Neuron (in vitro differentiated cells): ENCODE data around the gene PRDM2.

Source experiments
- H2AFZ ChIP-seq: one replicate; pipeline ENCODE4 v1.6.1; 2013; ENCODE audit warnings: low read depth, mild to moderate bottlenecking, inconsistent platforms, low read length, moderate library complexity
- H3K27me3 ChIP-seq: one replicate; pipeline ENCODE4 v1.6.1; 2013; ENCODE audit warnings: low read length; ENCODE audit not compliant: insufficient read depth
- H3K36me3 ChIP-seq: one replicate; pipeline ENCODE4 v1.6.1; 2013; ENCODE audit warnings: low read length; ENCODE audit not compliant: insufficient read depth
- H3K4me1 ChIP-seq: one replicate; pipeline ENCODE4 v1.6.1; 2013; ENCODE audit warnings: low read length; ENCODE audit not compliant: insufficient read depth
- H3K4me3 ChIP-seq: 2 replicates; pipeline ENCODE4 v1.5.1; 2013; ENCODE audit warnings: mild to moderate bottlenecking, low read length, moderate library complexity
- H3K9me3 ChIP-seq: one replicate; pipeline ENCODE4 v1.6.1; 2013; ENCODE audit warnings: low read length

PRDM2 gene

GRCh38 chr1:13730291-13730690 is 30.3 kb downstream of the PRDM2 start:
- no peaks in the 10 kb centered on the region for H3K27me3 ChIP-seq
- H3K9me3 ChIP-seq: no peaks in the 10 kb centered on the region
- no peak overlapping the region for H2AFZ ChIP-seq
- H3K4me1 ChIP-seq: peaks cover 22% of the 10 kb centered on the region
- peaks cover 7% of the 10 kb centered on the region for H3K36me3 ChIP-seq
- H3K4me3 ChIP-seq: no peak overlapping the region

- Histone ChIP-seq H3K36me3 (peaks cover 7% of the 10 kb centered on the region), H2AFZ (no peak overlapping the region), H3K27me3 (no peaks in the 10 kb centered on the region), H3K9me3 (no peaks in the 10 kb centered on the region), H3K4me3 (no peak overlapping the region), H3K4me1 (peaks cover 22% of the 10 kb centered on the region)
Observed at GRCh38 chr1:13730751-13731482, 30.9 kb downstream of the PRDM2 start.

GRCh38 chr1:13731897-13732296 is 31.9 kb downstream of the PRDM2 start:
- H2AFZ ChIP-seq: no peak overlapping the region
- H3K9me3 ChIP-seq: no peaks in the 10 kb centered on the region
- no peak overlapping the region for H3K4me3 ChIP-seq
- H3K4me1 ChIP-seq: peaks cover 22% of the 10 kb centered on the region
- H3K36me3 ChIP-seq: peaks cover 7% of the 10 kb centered on the region
- H3K27me3 ChIP-seq: no peaks in the 10 kb centered on the region

- peaks cover 7% of the 10 kb centered on the region for H3K36me3 ChIP-seq
- peaks cover 25% of the 10 kb centered on the region for H3K4me1 ChIP-seq
- no peak overlapping the region for H2AFZ ChIP-seq
- no peaks in the 10 kb centered on the region for H3K27me3 ChIP-seq
- no peak overlapping the region for H3K4me3 ChIP-seq
- no peaks in the 10 kb centered on the region for H3K9me3 ChIP-seq
Observed at GRCh38 chr1:13732971-13733667, 33.1 kb downstream of the PRDM2 start.

- H3K4me1 ChIP-seq: peaks cover 20% of the 10 kb centered on the region
- no peaks in the 10 kb centered on the region for H3K9me3 ChIP-seq
- H3K4me3 ChIP-seq: no peak overlapping the region
- no peaks in the 10 kb centered on the region for H3K27me3 ChIP-seq
- H3K36me3 ChIP-seq: peaks cover 7% of the 10 kb centered on the region
- H2AFZ ChIP-seq: no peak overlapping the region
Observed at GRCh38 chr1:13733711-13734110, 33.7 kb downstream of the PRDM2 start.

GRCh38 chr1:13735168-13735930 is 35.4 kb downstream of the PRDM2 start:
- H3K9me3 ChIP-seq: no peaks in the 10 kb centered on the region
- H3K36me3 ChIP-seq: peaks cover 7% of the 10 kb centered on the region
- H2AFZ ChIP-seq: no peak overlapping the region
- no peak overlapping the region for H3K4me3 ChIP-seq
- H3K27me3 ChIP-seq: no peaks in the 10 kb centered on the region
- peaks cover 15% of the 10 kb centered on the region for H3K4me1 ChIP-seq

GRCh38 chr1:13737398-13737797 is 37.4 kb downstream of the PRDM2 start:
- peaks cover 15% of the 10 kb centered on the region for H3K4me1 ChIP-seq
- H3K27me3 ChIP-seq: no peaks in the 10 kb centered on the region
- H3K4me3 ChIP-seq: no peak overlapping the region
- no peaks in the 10 kb centered on the region for H3K9me3 ChIP-seq
- H2AFZ ChIP-seq: no peak overlapping the region
- H3K36me3 ChIP-seq: peaks cover 11% of the 10 kb centered on the region

GRCh38 chr1:13746342-13746741 is 46.4 kb downstream of the PRDM2 start:
- H3K27me3 ChIP-seq: no peaks in the 10 kb centered on the region
- no peak overlapping the region for H3K4me3 ChIP-seq
- H3K9me3 ChIP-seq: no peaks in the 10 kb centered on the region
- no peak overlapping the region for H2AFZ ChIP-seq
- peaks cover 17% of the 10 kb centered on the region for H3K4me1 ChIP-seq
- peaks cover 17% of the 10 kb centered on the region for H3K36me3 ChIP-seq

GRCh38 chr1:13748610-13749505 is 48.9 kb downstream of the PRDM2 start:
- Histone ChIP-seq H2AFZ (peak overlapping the region; percentile 87), H3K36me3 (peaks cover 12% of the 10 kb centered on the region), H3K4me3 (peak overlapping the region; percentile 97), H3K4me1 (peaks cover 28% of the 10 kb centered on the region), H3K9me3 (no peaks in the 10 kb centered on the region), H3K27me3 (no peaks in the 10 kb centered on the region)

GRCh38 chr1:13749543-13750341 is 49.8 kb downstream of the PRDM2 start:
- H3K4me1 ChIP-seq: peaks cover 28% of the 10 kb centered on the region
- H3K4me3 ChIP-seq: peak overlapping the region; percentile 97
- peaks cover 10% of the 10 kb centered on the region for H3K36me3 ChIP-seq
- H3K27me3 ChIP-seq: no peaks in the 10 kb centered on the region
- H3K9me3 ChIP-seq: no peaks in the 10 kb centered on the region
- peak overlapping the region; percentile 2 for H2AFZ ChIP-seq

- Histone ChIP-seq H3K36me3 (peaks cover 10% of the 10 kb centered on the region), H2AFZ (no peak overlapping the region), H3K27me3 (no peaks in the 10 kb centered on the region), H3K4me3 (peak overlapping the region; percentile 97), H3K4me1 (peaks cover 28% of the 10 kb centered on the region), H3K9me3 (no peaks in the 10 kb centered on the region)
Observed at GRCh38 chr1:13751458-13751871, 51.5 kb downstream of the PRDM2 start.

GRCh38 chr1:13751985-13752384 is 52.0 kb downstream of the PRDM2 start:
- Histone ChIP-seq H3K9me3 (no peaks in the 10 kb centered on the region), H2AFZ (no peak overlapping the region)

More at GRCh38 chr1:13751985-13752384, 52.0 kb downstream of the PRDM2 start:
- Histone ChIP-seq H3K27me3 (no peaks in the 10 kb centered on the region), H3K36me3 (peaks cover 10% of the 10 kb centered on the region), H3K4me3 (no peak overlapping the region), H3K4me1 (peaks cover 28% of the 10 kb centered on the region)
